B cell (primary cell): ENCODE measurements around the gene GMPPA. TPM values are rescaled to one million over a fixed set of nuclear protein-coding genes. Genes with fewer than 3 reads are reported as not detected.

ENCODE experiments used
- ATAC-seq: fragments of 200-7000 bp; cut with Tn5 transposase; one replicate; pipeline ENCODE4 v1.10.0; 2021; ENCODE audit warnings: low read depth, mild to moderate bottlenecking, moderate number of reproducible peaks, moderate library complexity
- CTCF ChIA-PET: fragments of 350-600 bp; sonication (Branson Sonifier 250); formaldehyde crosslinking; loops from one replicate; lab custom pipeline; 2021; ENCODE audit warnings: antibody characterized with exemption, inconsistent platforms; lab: Charles Lee
- POLR2A ChIA-PET: fragments of 350-600 bp; sonication (Branson Sonifier 250); formaldehyde crosslinking; loops from one replicate; lab custom pipeline; 2021; ENCODE audit warnings: antibody characterized with exemption; lab: Charles Lee
- DNase-seq: peaks from one replicate; pipeline ENCODE4 v3.0.0; 2013
- H2AFZ ChIP-seq: 2 replicates; pipeline ENCODE4 v1.6.1; 2012; ENCODE audit warnings: mild to moderate bottlenecking, low read depth, low read length; ENCODE audit not compliant: insufficient read depth, poor library complexity, severe bottlenecking
- H3K27ac ChIP-seq, 2 donors: 1 replicate in 1 of 2; 2 replicates in 1 of 2; pipeline ENCODE4 v1.5.1; 2012 to 2013; ENCODE audit warnings: low read length in 2 of 2, mild to moderate bottlenecking in 2 of 2, moderate library complexity in 1 of 2
- H3K27me3 ChIP-seq, 4 experiments: fragments of 200-600 bp in 1 of 4; sonication (generic) in 1 of 4; replicated peaks in 1 of 4; 1 replicate in 2 of 4; 2 replicates in 2 of 4; pipeline versions ENCODE4 v1.6.1 to v1.7.0; 2013 to 2016; ENCODE audit warnings: low read length in 3 of 4, mild to moderate bottlenecking in 2 of 4, mixed read lengths in 1 of 4, moderate library complexity in 1 of 4; ENCODE audit not compliant: insufficient read depth in 4 of 4, control insufficient read depth in 3 of 4; ENCODE audit errors: control extremely low read depth in 1 of 4
- H3K36me3 ChIP-seq, 2 experiments: replicated peaks in 1 of 2; 1 replicate in 1 of 2; 2 replicates in 1 of 2; pipeline versions ENCODE4 v1.6.1 to v1.7.1; 2013; ENCODE audit warnings: low read length in 1 of 2; ENCODE audit not compliant: insufficient read depth in 2 of 2, control insufficient read depth in 1 of 2; ENCODE audit errors: control extremely low read depth in 1 of 2, extremely low read depth in 1 of 2
- H3K4me1 ChIP-seq, 2 donors: fragments of 200-600 bp in 1 of 2; sonication (generic) in 1 of 2; 1 replicate in 1 of 2; 2 replicates in 1 of 2; pipeline versions ENCODE4 v1.5.1 to v1.6.1; 2013 to 2017; ENCODE audit warnings: low read length in 2 of 2; ENCODE audit not compliant: control insufficient read depth in 2 of 2, insufficient read depth in 2 of 2
- H3K4me2 ChIP-seq: replicated peaks from 2 replicates; pipeline ENCODE3; 2012; ENCODE audit warnings: mild to moderate bottlenecking, low read depth, low read length; ENCODE audit not compliant: poor library complexity, severe bottlenecking
- H3K4me3 ChIP-seq, 5 experiments: fragments of 200-600 bp in 1 of 5; sonication (generic) in 1 of 5; 1 replicate in 3 of 5; 2 replicates in 2 of 5; pipeline versions ENCODE4 v1.5.1 to v1.7.0; 2011 to 2016; ENCODE audit warnings: low read length in 4 of 5, mild to moderate bottlenecking in 4 of 5, low read depth in 2 of 5, control low read depth in 1 of 5, moderate library complexity in 1 of 5; ENCODE audit not compliant: insufficient read depth in 1 of 5; ENCODE audit errors: control extremely low read depth in 1 of 5, extremely low read depth in 1 of 5
- H3K79me2 ChIP-seq: fragments of 200-600 bp; sonication (generic); one replicate; pipeline ENCODE4 v1.6.0; 2016; ENCODE audit warnings: low read length; ENCODE audit not compliant: control insufficient read depth, insufficient read depth
- H3K9ac ChIP-seq: fragments of 200-600 bp; sonication (generic); 2 replicates; pipeline ENCODE4 v1.6.1; 2017; ENCODE audit warnings: mild to moderate bottlenecking, low read length, moderate library complexity
- H3K9me3 ChIP-seq, 3 donors: one replicate each; pipeline versions ENCODE4 v1.6.1 to v1.7.1; 2013; ENCODE audit warnings: low read length in 2 of 3; ENCODE audit not compliant: control insufficient read depth in 2 of 3, insufficient read depth in 1 of 3; ENCODE audit errors: control extremely low read depth in 1 of 3
- H4K20me1 ChIP-seq: 2 replicates; pipeline ENCODE4 v1.6.0; 2012; ENCODE audit warnings: mild to moderate bottlenecking, low read length; ENCODE audit not compliant: insufficient read depth, control insufficient read depth, poor library complexity, severe bottlenecking
- H3K27ac Mint-ChIP-seq: one replicate; pipeline ENCODE4 v1.8.0; 2021; ENCODE audit warnings: mixed read lengths
- H3K27me3 Mint-ChIP-seq: one replicate; pipeline ENCODE4 v1.8.0; 2021; ENCODE audit warnings: mixed read lengths
- H3K4me1 Mint-ChIP-seq: one replicate; pipeline ENCODE4 v1.8.0; 2021; ENCODE audit warnings: mixed read lengths
- H3K4me3 Mint-ChIP-seq: one replicate; pipeline ENCODE4 v1.8.0; 2021; ENCODE audit warnings: mixed read lengths
- H3K9me3 Mint-ChIP-seq: one replicate; pipeline ENCODE4 v1.8.0; 2022; ENCODE audit warnings: mixed read lengths; ENCODE audit not compliant: insufficient read depth
- CTCF ChIP-seq: fragments of 200-600 bp; IDR thresholded peaks from one replicate; pipeline ENCODE4 v1.8.0; 2022; ENCODE audit warnings: antibody characterized with exemption, mild to moderate bottlenecking
- EZH2 ChIP-seq: IDR thresholded peaks from 2 replicates; pipeline ENCODE4 v1.6.1; 2012; ENCODE audit warnings: borderline replicate concordance, low read depth, mild to moderate bottlenecking, moderate library complexity, low read length; ENCODE audit not compliant: insufficient read depth, poor library complexity, severe bottlenecking
- WGBS: methylation state at CpG from one replicate; pipeline ENCODE4 v1.1.5; 2013; ENCODE audit warnings: missing lambda C conversion rate; ENCODE audit not compliant: insufficient coverage; 5-methylcytosine and 5-hydroxymethylcytosine counted together
- intact Hi-C: fragments of 100-400 bp; cut with micrococcal nuclease; formaldehyde crosslinking; loops from one replicate; pipeline ENCODE4 v1.10.0; 2022
- polyA plus RNA-seq: library from polyadenylated mRNA; depleted of rRNA; stranded (reverse); fragments of >200 nt; gene quantifications from 2 replicates; pipeline ENCODE4 v1.2.3, GENCODE V29; 2012
- total RNA-seq, 2 donors: library from RNA; stranded (reverse); fragments of 120-200 nt in 1 of 2; gene quantifications; 1 replicate in 1 of 2; 2 replicates in 1 of 2; pipeline versions ENCODE4 v1.2.3 to v1.2.4, GENCODE V29; 2013 to 2022

GMPPA gene
- total and polyA plus RNA-seq, 2 donors (not counting 1 experiment from before 2014, with no cell fraction given), result 27.8 to 67.9 TPM

GRCh38 chr2:219457784-219458369 lies 40.8 kb upstream of the GMPPA start:
- CTCF ChIA-PET, result interaction anchor here (0.7 to 12.6 kb wide), 7 partner anchors 9 to 73 kb away, joined by 3 to 146 read pairs (median 4); a partner anchor contains a TSS
- 71% methylated on average over 4 of the region's 5 CpGs for WGBS
- no peaks in the 10 kb centered on the region for H3K79me2 ChIP-seq
- Mint-ChIP-seq H3K27ac (no peak overlapping the region), H3K9me3 (no peaks in the 10 kb centered on the region), H3K27me3 (peaks cover 33% of the 10 kb centered on the region), H3K4me1 (peaks cover 3% of the 10 kb centered on the region), H3K4me3 (no peak overlapping the region)
- H3K4me3 ChIP-seq, result no peak overlapping the region
- intact Hi-C loops, result loop anchor here (2.0 kb wide), 1 partner anchor 55 kb away; no protein-coding TSS in a partner anchor
- no peak for ATAC-seq
- H4K20me1 ChIP-seq, result no peaks in the 10 kb centered on the region
- H3K27me3 ChIP-seq, result peaks cover 0 to 22% (median 4%) of the 10 kb centered on the region in 4 experiments
- no peak for TF ChIP-seq EZH2
- TF ChIP-seq CTCF, result no peak
- DNase-seq, result no peak
- H3K9ac ChIP-seq, result no peak overlapping the region
- H3K27ac ChIP-seq, result no peak overlapping the region
- H3K4me2 ChIP-seq, result no peak overlapping the region
- no peaks in the 10 kb centered on the region for H3K9me3 ChIP-seq
- H3K36me3 ChIP-seq, result no peaks in the 10 kb centered on the region
- H2AFZ ChIP-seq, result no peak overlapping the region
- no peaks in the 10 kb centered on the region for H3K4me1 ChIP-seq
- POLR2A ChIA-PET, result no interaction called here

- Histone ChIP-seq H3K9ac (no peak overlapping the region), H3K27me3 (peaks cover 0 to 17% (median 2%) of the 10 kb centered on the region in 4 experiments), H3K4me3 (no peak overlapping the region), H3K36me3 (no peaks in the 10 kb centered on the region), H3K27ac (no peak overlapping the region), H4K20me1 (no peaks in the 10 kb centered on the region), H2AFZ (no peak overlapping the region), H3K9me3 (no peaks in the 10 kb centered on the region), H3K79me2 (no peaks in the 10 kb centered on the region), H3K4me1 (no peaks in the 10 kb centered on the region), H3K4me2 (no peak overlapping the region)
- TF ChIP-seq EZH2, result no peak
- TF ChIP-seq CTCF, result no peak
- H3K9me3 Mint-ChIP-seq, result no peaks in the 10 kb centered on the region
- DNase-seq, result no peak
- 95% methylated on average over 8 of the region's 8 CpGs for WGBS
- intact Hi-C loops, result loop anchor here (1.0 to 2.0 kb wide), 2 partner anchors 56 to 71 kb away; no protein-coding TSS in a partner anchor
- H3K4me1 Mint-ChIP-seq, result peaks cover 3% of the 10 kb centered on the region
- no peak overlapping the region for H3K27ac Mint-ChIP-seq
- H3K4me3 Mint-ChIP-seq, result no peak overlapping the region
- POLR2A ChIA-PET, result no interaction called here
- peaks cover 25% of the 10 kb centered on the region for H3K27me3 Mint-ChIP-seq
- no peak for ATAC-seq
- CTCF ChIA-PET, result interaction anchor here (1.0 to 12.6 kb wide), 7 partner anchors 8 to 72 kb away, joined by 3 to 146 read pairs (median 4); a partner anchor contains a TSS
Observed at GRCh38 chr2:219458996-219459395, 39.7 kb upstream of the GMPPA start.
